Fibroblast of the aortic adventitia (primary cell): ENCODE results near the gene NTRK3. TPM values are rescaled to one million over a fixed set of nuclear protein-coding genes. Genes with fewer than 3 reads are reported as not detected.

Experiments
- DNase-seq: peaks from one replicate; pipeline ENCODE4 v3.0.0-alpha.2; 2010; ENCODE audit warnings: low read depth
- H3K4me3 ChIP-seq: 2 replicates; pipeline ENCODE4 v1.5.1; 2011; ENCODE audit warnings: low read depth, mild to moderate bottlenecking, control low read depth, low read length, moderate library complexity
- total RNA-seq: library from RNA; depleted of rRNA; stranded (reverse); fragments of >200 nt; gene quantifications from 2 replicates; pipeline ENCODE4 v1.2.3, GENCODE V29; 2012; ENCODE audit warnings: low replicate concordance
- TF ChIP-seq, protein P1 (sequence below): IDR thresholded peaks from 2 replicates; pipeline ENCODE4 v1.5.1; 2011; ENCODE audit warnings: mild to moderate bottlenecking, low read length, control low read depth, inconsistent platforms; ENCODE audit not compliant: insufficient read depth

NTRK3 gene
- total RNA-seq, 1 donor = 19.6 TPM

DNA sequence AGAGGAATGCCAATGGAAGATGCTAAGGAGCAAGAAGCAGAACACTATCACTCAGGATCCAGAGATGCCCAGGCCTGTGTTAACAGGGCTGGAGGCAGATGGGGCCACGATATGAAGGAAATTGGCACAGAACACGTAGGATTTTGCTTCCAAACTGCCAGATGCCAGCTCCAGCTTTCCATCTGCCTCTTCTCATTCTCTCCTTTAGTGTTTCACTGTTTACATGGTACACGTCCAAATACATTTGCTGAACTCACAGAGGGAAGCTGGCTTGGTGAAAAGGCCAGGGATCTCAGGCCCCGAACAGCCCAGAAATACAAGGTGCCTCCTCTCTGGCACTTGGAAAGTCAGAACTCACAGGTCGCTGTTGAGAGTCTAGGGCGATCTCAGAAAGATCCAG lies 187.0 kb downstream of the NTRK3 start:
- H3K4me3 ChIP-seq = no peak overlapping the region
- DNase-seq = no peak
- TF ChIP-seq, protein P1, sequence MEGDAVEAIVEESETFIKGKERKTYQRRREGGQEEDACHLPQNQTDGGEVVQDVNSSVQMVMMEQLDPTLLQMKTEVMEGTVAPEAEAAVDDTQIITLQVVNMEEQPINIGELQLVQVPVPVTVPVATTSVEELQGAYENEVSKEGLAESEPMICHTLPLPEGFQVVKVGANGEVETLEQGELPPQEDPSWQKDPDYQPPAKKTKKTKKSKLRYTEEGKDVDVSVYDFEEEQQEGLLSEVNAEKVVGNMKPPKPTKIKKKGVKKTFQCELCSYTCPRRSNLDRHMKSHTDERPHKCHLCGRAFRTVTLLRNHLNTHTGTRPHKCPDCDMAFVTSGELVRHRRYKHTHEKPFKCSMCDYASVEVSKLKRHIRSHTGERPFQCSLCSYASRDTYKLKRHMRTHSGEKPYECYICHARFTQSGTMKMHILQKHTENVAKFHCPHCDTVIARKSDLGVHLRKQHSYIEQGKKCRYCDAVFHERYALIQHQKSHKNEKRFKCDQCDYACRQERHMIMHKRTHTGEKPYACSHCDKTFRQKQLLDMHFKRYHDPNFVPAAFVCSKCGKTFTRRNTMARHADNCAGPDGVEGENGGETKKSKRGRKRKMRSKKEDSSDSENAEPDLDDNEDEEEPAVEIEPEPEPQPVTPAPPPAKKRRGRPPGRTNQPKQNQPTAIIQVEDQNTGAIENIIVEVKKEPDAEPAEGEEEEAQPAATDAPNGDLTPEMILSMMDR = no peak

DNA sequence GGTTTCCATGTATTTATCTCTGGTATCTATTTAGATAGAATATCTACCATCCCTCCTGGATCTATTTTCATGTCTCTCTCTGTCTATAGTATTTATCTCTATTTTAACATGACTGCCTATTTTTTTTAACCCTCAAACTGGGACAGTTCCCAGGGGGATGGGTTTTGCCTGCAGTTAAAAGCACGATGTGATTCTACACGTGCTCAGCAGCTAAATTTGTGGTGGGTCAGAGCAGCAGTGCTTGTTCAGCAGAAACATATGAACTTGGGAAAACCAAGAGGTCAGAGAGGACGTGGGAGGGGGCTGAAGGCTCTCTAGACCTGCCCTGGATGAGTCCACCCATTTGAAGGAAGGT lies 189.2 kb downstream of the NTRK3 start:
- no peak overlapping the region for H3K4me3 ChIP-seq
- TF ChIP-seq, protein P1 = no peak
- no peak for DNase-seq

DNA sequence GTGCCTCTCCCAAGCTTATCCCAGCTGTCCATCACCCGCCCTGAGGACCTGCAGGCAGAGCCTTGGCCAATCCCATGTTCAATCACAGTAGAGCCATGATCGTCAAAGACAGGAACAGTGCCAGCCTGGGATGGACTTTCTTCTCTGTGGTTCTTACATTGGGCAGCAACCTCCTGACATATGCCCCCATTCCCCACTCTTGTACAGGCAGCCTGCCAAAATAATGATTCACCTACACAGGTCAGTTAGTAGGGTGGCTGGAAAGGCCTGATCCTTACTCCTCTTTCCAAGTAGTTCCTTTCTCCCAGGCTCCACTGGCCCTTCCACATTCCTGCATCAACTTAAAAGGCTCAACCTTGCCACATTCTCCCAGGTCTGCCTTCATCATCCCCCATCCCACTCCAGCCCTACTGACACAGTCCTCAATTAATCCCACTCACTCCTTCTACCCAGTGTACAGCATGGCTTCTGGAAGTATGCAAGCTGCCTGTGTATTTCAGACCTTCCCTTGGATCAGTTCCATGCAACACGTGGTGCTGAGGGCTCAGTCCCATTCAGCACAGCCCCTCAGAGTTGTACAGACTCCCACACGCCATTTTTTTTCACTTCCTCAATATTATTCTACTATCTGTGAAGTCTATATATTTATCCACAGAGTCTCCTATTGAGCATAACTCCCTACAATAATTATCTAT lies 189.8 kb downstream of the NTRK3 start:
- DNase-seq = no peak
- TF ChIP-seq, protein P1 = no peak
- H3K4me3 ChIP-seq = no peak overlapping the region

DNA sequence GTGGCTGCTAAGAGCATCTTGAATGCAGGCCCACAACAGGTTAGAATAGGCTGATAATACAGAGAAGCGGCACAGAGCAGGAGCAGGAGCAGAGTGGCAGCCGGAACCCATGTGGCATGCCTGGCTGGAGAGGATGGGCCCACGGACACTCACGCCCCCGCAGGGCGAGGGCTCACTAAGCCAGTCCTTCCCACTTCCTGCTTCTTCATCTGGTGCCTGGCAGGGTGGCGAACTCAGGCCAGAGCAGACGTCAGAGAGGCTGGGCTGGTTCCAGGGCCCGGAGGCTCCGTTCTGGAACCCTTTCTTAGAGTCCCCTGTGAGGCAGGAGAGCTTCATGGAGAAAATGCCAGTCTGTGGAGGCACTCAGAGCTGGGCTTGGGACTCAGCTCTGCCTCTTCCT lies 195.1 kb downstream of the NTRK3 start:
- DNase-seq = no peak
- no peak overlapping the region for H3K4me3 ChIP-seq
- TF ChIP-seq, protein P1 = no peak

DNA sequence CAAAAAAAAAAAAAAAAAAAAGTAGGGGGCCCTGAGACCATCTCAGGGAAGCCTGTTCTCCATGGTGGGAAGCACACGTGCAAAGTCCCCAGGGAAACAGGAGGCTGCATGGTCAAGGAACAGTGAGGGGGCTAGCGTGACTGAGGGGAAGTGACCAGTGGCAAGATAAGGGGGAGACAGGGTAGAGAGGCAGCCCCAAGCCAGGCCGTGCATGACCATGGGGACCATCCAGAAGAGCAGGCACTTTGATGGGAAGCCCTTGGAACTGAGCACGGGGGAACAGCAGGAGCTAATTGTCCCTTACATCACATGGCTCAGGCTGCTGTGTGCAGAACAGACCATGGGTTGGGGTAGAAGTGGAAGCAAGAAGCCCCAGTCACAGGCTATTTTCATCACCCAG lies 196.2 kb downstream of the NTRK3 start:
- TF ChIP-seq, protein P1 = no peak
- no peak for DNase-seq
- no peak overlapping the region for H3K4me3 ChIP-seq

DNA sequence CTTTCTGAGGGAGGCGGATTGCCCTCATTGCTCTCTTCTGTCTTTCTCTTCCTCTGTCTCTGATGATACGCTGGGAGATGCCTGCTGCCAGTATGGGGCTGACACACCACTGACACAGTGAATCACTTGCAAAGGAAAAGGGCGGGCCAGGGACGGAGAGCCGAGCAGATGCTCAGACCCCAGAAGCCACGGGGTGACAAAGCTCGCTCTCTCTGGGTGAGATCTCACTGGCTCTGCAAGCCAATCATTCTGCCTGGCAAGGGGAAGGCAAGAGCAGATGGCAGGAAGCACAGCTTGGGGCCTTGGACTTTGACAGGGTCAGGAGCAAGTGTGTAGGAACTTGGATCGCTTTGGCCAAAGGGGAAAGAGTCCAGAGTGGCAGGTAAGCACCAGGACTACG lies 198.7 kb downstream of the NTRK3 start:
- TF ChIP-seq, protein P1 = no peak
- DNase-seq = no peak
- H3K4me3 ChIP-seq = no peak overlapping the region

DNA sequence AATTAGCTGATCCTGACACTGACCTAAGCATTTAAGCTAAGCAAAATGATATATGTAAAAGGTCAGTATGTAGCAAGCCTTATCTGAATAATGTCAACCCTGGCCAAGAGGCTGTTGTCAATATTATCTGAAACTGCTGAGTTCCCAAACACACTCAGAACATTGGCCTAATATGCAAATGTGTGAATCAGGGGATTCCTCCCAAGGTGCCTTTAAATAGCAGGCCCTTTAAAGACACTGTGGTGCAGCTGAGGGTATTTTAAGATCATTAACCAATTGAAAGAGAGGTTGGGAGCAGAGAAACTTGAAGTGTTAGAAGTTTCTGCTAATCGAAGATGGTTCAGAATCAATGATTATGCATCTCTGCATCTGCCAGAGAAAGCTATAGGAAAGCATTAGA lies 207.0 kb downstream of the NTRK3 start:
- no peak overlapping the region for H3K4me3 ChIP-seq
- TF ChIP-seq, protein P1 = no peak
- no peak for DNase-seq
